NCI-H748 (cell line): Measurements from ENCODE around the gene CCDC148.
A peak's percentile ranks its signal among the peaks of the same experiment; 100 is the strongest.
"Not testable (repeated sequence)": the region's sequence is repeated elsewhere in the genome, so short reads cannot be mapped to it uniquely, and the experiment has no call there.

ENCODE experiments used
- DNase-seq: peaks from one replicate; lab custom pipeline; 2025; ENCODE audit not compliant: unreplicated experiment; lab: John Stamatoyannopoulos, UW

CCDC148 gene

DNA sequence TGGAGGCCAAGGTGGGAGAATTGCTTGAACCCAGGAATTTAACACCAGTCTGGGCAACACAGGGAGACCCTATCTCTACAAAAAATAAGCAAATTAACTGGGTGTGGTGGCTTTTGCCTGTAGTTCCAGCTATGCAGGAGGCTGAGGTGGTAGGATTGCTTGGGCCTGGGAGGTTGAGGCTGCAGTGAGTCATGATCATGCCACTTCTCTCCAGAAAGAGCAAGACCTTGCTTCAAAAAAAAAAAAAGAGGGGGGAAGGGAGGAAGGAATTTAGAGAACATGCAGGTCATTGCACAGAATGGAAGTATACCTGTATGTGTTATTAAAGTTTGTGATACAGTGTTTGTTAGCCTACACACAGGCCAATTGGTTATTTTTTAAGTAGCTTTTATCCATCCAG lies 26.0 kb upstream of the CCDC148 start:
- no peak for DNase-seq

DNA sequence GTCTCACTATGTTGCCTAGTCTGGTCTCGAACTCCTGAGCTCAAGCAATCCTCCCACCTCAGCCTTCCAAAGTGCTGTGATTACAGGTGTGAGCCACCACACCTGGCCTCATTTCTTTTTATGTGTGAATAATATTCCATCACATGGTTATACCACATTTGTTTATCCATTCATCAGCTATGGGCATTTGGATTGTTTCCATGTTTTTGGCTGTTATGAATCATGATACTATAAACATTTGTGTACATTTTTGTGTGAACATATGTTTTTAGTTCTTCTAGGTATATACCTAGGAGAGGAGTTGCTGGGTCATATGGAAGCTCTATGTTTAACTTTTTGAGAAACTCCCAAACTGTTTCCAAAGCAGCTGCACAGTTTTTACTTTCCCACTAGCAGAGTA lies 24.6 kb upstream of the CCDC148 start:
- no peak for DNase-seq

DNA sequence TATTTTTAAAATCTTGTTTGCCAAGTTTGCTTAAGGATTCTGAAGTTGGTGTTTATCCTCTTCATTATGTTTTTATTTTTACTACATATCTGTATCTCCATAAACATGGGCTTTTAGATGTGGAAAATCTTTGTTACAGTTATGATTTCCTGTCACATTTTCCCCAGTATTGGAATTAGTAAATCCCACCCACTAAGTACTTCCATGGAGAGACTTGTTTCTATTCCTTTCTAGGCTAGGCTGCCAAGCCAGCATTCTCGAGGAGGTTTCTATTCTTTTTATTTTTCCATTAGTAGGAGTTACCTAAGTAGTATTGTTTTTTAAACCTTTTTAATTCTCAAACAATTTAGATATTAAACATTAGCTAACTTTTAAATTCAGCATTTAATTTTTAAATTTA lies 22.3 kb upstream of the CCDC148 start:
- no peak for DNase-seq

DNA sequence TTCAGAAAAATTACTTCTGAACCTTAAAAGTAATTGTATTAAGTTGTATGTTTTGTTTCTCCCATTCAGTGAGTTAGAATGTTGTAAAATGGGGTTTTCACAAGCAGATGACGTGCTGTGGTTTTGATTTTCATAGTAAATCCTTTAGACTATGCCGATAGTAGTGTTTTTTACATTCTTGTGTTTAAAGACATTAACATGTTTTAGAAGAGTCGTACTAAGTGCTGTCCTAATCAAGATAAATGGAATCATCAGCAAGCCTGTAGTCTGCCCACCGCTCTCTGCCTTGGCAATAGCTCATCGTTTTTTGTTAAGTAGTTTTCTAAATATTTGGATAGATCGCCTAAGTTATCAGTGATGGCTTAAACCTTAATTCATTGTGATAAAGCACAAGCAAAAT lies 21.7 kb upstream of the CCDC148 start:
- DNase-seq, result no peak

DNA sequence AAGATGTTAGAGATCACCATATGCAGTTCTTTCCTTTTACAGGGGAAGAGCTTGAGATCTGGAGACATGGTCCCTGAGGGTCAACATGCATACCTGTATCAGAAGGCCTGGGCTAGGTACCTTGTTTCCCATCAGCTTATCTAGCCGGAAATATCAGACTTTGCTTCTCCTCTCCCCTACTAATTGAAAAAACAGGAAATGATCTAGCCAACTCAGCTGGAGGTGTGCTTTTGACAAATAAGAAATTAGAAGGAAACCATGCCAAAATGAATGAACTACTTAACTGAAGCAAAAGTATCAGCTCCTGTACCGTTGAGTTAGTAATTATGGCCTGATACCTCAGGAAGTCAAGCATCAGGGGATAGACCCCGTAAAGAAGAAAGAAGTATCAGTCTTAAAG lies 20.6 kb upstream of the CCDC148 start:
- peak; percentile 10 for DNase-seq

DNA sequence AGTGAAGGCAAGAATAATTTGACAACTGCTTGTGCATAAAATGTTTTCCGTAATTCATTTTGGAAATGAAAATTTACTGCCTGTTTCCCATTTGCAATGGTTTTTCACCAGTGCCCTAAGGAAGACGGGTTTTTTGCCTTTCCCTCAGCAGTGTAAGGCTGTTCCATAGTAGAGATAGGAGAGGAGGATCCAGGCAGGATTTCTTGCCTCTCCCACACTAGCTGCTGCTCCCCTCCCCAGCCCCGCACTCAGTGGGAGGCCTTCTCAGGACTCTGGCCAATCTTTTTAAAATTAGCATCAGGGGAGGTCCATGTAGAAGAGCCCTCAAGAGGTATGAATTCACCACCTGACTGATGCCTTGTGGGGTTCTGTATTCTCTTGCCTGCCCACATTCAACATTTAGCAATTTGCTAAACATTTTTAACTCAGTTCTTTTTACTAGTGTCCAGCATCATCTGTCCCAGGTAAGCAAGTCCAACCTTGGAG lies 18.0 kb upstream of the CCDC148 start:
- DNase-seq, result not testable (repeated sequence)

DNA sequence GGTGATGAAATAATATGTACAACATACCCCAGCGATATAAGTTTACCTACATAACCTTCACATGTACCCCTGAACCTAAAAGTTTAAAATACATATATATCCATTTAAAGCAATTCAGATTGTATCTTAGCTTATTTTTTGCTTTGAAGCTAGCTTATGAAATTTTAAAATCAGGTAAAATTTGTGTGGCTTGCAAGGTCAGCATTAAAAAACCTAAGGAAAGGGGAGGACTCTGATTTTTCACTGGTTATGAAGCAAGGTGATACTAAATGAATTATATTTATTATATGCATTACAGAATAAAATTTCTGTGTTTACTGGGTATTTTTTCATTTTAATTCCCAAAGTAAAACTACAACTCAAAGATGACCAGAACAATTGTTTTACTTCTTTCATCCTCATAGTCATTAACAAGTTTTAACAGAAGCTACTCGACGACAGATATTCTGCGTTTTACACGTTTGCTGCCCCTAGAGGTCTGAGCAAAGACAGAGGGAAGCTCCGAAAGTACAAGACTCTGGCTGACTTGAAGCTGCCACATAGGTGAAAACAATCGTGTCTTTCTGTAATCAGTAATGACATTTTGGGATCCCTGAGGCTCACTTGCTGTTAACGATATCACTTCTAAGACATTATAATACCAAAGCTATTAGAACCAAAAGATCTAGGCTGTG lies 17.3 kb upstream of the CCDC148 start:
- DNase-seq, result no peak

DNA sequence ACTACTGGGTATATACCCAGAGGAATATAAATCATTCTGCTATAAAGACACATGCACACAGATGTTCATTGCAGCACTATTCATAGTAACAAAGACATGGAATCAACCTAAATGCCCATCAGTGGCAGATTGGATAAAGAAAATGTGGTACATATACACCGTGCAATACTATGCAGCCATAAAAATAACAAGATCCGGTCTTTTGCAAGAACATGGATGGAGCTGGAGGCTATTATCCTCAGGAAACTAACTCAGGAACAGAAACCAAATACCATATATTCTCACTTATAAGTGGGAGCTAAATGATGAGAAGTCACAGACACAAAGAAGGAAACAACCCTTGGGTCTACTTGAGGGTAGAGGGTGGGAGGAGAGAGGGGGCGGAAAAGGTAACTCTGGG lies 16.7 kb upstream of the CCDC148 start:
- DNase-seq, result not testable (repeated sequence)

DNA sequence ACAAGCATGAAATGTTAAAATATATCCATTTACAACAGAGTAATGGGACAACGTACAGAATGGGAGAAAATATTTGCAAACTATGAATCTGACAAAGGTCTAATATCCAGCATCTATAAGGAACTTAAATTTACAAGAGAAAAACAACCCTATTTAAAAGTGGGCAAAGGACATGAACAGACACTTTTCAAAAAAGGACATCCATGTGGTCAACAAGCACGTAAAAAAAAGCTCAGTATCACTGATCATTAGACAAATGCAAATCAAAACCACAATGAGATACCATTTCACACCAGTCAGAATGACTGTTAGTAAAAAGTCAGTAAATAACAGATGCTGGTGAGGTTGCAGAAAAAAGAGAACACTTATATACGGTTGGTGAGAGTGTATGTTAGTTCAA lies 16.3 kb upstream of the CCDC148 start:
- DNase-seq, result not testable (repeated sequence)

DNA sequence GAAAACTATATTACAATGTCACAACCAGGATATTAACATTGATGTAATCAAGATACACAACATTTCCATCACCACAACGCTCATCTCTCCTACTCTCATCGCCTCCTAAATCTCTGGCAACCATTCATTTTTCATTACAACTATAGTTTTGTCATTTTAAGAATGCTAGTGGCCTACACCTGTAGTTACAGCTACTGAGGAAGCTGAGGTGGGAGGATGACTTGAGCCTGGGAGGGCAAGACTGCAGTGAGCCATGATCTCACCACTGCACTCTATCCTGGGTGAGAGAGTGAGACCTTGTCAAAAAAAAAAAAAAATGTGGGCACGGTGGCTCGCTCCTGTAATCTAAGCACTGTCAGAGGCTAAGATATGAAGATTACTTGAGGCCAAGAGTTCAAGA lies 10.7 kb upstream of the CCDC148 start:
- DNase-seq, result no peak

DNA sequence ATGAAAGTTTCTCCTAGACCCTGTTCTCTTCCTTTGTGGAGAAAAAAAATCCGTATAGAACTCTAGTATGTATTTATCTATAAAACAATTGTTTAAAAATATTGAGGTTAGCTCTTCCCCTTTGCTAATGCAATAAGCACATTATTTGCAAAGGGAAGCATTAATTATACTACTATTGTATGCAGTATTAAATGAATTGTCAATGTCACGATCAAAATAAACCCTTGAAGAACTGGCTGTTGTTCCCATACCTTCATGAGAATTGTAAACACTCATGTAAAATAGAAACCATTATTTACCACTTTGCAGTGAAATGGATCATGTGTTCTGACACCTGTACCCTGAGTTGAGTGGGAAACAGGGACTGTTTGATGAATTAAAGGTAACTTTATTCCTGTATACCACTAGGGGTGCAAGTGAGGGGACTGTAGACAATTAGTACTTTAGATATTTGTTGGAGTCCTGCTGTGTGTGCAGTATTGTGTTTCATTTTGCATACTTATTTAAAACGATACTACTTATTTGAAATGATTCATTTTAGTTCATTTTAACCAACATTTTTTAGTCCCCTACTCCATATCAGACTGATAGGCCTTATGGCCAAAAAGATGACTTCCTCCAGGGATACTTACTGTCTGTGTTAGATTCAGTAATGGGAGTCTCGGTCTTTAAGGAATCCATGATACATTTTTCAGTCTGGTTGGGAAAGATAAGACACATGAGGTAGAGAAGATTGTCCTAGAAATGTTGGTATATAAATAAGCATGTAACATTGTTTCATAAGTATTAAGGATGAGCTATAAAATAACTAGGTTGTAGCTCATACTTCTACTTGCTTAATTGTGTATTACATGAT lies 8.1 kb upstream of the CCDC148 start:
- DNase-seq, result peak; percentile 80

DNA sequence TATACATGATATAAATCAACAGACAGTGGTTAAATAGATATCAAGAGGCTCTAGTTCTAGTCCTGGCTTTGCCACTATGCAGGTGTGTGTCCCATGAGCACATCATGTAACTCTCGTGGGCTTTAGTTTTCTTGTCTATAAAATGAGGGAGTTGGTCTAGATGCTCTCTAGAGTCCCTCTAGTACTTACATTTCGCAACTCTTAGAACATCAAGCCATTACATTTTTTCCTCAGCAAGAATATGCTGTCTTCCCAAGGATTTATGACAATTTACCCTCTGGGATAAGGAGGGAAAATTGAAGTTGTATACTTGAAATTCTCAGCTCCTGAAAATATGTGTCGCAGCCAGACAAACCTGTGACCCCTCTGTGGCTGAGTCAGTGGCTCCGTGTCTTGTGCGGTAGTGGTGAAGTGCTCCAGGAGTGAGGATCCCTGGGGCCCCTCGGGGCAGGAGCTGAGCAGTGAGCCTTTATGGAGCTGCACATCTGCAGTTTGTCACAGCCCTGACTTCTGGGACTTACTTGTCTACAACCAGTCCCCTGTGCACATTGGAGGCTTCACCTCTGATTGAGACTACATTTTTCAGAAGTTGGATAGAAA lies 7.0 kb upstream of the CCDC148 start:
- DNase-seq, result no peak

DNA sequence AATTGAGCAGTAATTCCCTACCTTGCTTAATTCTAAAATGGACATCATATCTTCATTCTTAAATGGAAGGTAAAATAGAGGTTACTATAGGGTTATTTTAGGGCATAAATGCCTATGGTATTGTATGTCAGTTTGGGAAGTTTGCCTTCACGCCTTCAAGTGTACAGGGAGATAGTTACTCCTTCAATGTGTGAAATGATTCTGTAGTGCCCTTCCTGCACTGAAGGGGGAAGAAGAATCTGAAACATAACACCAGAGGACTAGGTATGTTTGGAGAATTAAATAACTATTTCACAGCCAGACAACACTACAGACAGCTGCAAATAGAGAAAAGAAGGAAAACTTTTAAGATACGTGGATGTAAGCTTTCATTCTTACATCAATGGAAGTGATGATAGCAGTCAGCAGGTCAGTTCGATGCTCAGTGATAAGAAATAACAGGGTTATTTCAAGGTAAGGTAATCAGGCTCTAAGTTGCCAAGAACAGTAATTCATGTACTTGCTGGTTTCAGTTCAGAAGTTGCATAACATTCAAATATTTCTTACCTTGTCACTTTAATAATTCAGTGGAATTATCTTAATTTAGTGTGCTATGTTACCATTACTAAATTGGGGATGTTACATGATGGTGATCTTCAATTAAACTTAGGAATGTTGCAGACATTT lies 4.2 kb upstream of the CCDC148 start:
- DNase-seq, result no peak

DNA sequence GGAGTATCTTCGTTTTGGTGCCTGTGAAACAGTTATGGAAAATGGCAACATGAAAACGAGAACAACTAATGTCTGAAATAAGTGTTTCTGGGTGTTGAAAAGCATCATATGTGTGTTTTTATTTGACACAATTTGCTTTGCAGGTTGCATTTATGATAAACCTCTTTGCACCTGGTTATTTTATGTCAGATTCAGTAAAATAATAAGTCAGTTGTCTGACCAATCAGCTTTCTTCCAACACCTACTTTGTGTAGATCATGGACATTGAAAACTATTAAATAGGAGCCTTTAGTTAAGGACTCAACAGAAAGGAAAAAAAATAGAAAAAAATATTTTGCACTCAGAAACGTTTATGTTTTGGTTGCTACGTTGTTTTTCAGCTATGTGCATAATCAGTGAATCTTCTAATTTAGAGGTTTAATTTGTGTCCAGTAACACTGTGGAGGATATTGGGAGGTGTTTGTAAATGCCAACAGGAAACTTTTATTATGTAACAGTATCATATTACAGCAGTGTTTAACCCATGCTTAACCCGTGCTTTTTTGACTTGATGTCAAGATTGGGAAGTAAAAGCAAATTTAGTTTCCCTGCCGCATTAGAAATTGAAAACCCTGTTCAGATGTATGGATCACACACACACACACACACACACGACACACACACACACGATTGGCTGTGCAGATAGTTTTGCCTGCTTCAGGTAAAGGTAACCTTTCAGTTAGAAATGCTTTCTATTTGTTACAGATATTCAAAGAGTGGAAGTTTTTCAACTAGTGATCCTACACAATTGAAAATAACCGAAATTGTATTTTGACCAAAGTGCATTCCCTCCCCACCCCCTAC lies 2.8 kb upstream of the CCDC148 start:
- DNase-seq, result peak; percentile 27

DNA sequence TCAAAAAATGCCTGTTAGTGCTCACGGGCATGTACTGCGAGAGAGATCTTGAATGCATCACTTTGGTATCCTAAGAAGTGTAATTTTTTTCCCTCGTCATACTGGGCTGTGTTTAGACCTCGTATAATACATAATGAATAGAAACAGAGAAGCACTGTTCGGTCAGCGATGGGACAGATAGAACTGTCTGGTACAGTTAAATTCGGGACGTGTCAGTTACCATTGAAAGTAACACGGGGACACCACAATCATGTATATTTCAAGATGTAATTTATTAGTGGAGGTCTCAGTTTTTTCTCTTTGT lies 2.0 kb upstream of the CCDC148 start:
- DNase-seq, result peak; percentile 48

DNA sequence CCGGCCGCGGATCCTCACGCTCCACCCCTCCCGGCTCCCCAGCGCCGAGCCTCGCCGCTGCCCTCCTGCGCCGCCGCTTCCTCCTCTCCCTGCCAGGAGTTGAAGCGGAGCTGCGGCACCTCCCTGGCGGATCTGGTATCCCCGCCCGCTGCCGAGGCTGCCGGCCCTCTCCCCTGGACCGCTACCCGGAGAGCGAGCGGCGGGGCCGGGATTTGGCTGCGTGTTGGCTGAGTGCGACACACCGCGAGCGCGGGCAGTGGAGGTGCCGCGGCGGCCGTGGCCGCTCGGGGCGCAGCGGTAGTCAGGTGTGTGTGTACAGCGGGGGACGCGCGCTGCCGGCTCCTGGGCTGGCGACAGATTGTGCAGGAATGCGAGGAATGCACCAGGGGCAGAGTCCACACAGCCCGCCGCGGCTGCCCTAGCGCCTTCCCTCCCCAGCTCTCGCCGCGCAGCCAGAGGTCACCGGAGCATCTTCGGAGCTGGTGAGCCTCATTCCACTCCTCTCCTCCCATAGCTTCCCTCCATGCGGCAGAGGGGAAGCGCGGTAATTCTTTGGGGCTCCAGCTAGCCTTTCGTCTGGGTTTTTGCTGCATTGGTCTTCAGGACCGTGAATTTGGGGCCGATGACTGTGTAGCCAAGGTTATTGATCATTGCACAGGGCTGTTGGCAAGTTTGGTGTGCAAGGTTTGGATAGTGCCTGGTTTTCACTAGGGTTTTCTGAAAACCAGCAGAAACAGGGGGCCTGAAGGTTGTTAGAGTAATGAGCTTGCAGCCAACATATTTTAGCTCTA lies 1.5 kb upstream of the CCDC148 start:
- peak; percentile 80 for DNase-seq

DNA sequence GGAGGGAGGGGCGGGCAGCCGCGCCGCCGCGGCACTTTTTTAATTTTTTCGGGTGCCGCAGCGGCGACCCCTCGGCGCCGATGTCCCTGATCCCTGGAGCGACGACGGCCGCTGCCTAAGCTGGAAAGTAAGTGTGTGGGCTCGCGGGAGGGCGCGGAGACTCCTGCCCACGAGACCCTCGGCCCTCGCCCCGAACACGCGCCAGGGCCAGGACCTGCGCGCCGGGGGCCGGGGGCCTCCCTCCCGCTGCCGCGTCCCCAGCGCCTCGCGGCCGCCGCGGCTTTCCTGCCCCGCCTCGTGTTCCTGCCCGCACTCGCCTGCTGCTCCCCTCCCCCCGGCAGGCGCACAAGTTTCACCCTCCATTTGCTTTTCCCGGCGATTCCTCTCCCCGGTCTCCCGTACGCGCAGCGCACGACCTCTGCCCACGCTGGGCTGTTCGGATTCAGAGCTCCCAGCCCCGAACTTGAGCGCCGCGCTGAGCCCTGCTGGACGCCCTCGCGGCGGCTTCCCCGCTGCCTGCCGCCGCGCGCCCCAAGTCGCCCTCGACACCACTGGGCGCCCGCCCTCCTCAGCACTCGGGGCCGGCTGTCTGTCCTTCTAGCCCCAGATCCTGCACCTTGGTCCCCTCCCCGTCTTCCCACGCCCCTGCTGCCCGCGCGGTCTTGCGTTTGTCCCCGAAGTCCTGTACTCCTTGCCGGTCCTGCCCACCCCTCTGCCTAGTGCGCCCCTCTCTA lies 706 bp upstream of the CCDC148 start:
- DNase-seq, result peak; percentile 77

DNA sequence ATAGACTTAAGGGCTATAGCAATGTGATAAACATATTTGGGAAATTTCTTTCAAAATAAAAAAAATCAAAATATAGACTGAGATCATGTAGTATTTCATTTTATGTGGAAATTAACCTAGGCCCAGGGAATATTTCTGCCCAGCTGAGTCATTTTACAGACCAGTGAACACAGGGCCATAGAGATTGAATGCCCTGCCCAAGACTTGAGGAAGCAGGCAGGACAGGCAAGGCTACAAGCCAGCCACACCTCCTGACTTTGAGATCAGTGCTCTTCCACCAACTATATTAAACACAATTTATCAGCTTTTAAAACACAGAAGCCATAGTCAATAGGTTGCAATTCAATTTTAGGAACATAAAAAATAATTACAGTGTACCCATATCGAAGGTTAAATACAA lies 12.9 kb downstream of the CCDC148 start:
- DNase-seq, result no peak

DNA sequence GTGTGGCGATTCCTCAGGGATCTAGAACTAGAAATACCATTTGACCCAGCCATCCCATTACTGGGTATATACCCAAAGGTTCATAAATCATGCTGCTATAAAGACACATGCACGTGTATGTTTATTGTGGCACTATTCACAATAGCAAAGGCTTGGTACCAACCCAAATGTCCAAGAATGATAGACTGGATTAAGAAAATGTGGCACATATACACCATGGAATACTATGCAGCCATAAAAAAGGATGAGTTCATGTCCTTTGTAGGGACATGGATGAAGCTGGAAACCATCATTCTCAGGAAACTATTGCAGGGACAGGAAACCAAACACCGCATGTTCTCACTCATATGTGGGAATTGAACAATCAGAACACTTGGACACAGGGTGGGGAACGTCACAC lies 17.5 kb downstream of the CCDC148 start:
- DNase-seq, result not testable (repeated sequence)
